Embryonic facial prominence (tissue), 1 donor: ENCODE measurements around the gene KRT86.

Source experiments
- DNase-seq: peaks from one replicate; pipeline ENCODE4 v3.0.0-alpha.2; 2016; ENCODE audit errors: extremely low spot score

KRT86 gene

DNA sequence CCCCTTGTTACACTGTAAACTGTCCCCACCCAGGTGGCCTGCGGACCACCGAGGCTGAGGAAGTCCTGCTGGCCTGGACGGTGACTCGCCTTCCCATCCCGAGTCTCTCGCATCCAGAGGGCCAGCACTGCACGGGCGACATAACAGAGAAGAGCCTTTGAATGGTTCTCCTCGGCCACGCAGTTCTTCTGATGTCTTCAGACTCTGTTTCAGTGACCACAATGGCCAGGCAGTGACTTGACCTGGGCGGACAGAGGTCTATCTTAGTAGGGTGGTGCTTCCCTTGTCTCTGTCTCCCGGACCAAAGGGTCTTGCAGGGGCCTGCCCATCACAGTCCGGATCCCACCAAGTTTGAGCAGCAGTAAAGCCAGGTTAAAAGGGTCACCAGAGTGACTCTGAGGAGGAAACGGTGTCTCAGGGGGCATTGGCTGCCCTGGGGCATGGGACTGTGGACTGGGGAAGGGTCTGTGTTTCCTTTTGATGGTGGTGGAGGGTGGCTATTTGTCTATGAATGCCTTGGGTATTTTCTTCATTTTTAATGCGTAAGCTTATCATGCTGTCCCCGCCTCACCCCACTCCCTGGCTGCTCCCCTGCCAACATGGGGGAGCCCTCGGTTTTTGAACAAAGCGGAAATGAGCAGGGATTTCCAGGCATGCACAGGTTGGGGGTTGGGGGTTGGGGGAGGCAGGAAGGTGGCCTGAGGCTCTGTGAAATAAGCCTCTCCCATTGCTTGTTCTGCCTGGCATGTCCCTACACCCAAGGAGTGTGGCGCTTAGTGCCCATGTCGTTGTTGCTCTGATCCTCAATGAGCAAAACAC is 82.5 kb downstream of the KRT86 start:
- no peak for DNase-seq
